WTC11 (cell line): ENCODE results near the gene KCNJ1. TPM values are rescaled to one million over a fixed set of nuclear protein-coding genes. Genes with fewer than 3 reads are reported as not detected.

Experiments
- ATAC-seq: fragments of 200-7000 bp; cut with Tn5 transposase; 2 replicates; pipeline ENCODE4 v1.10.0; 2021; ENCODE audit warnings: mild to moderate bottlenecking, moderate library complexity
- CTCF ChIA-PET: fragments of 300-600 bp; sonication (Branson Sonifier 250); formaldehyde crosslinking; loops from one replicate; lab custom pipeline; 2021; ENCODE audit warnings: antibody characterized with exemption; lab: Charles Lee
- POLR2A ChIA-PET: fragments of 350-600 bp; sonication (Branson Sonifier 250); formaldehyde crosslinking; loops from one replicate; lab custom pipeline; 2021; ENCODE audit warnings: antibody characterized with exemption; lab: Charles Lee
- DNase-seq: peaks from one replicate; pipeline ENCODE4 v3.0.0; 2021; ENCODE audit warnings: low spot score
- H3K27ac Mint-ChIP-seq: 2 replicates; pipeline ENCODE4 v1.8.0; 2021; ENCODE audit warnings: mixed read lengths
- H3K27me3 Mint-ChIP-seq: 2 replicates; pipeline ENCODE4 v1.8.0; 2021; ENCODE audit warnings: low read depth, mild to moderate bottlenecking, moderate library complexity, mixed read lengths
- H3K36me3 Mint-ChIP-seq: 2 replicates; pipeline ENCODE4 v1.8.0; 2021; ENCODE audit warnings: mixed read lengths
- H3K4me1 Mint-ChIP-seq: 2 replicates; pipeline ENCODE4 v1.8.0; 2022; ENCODE audit warnings: mixed read lengths
- H3K4me3 Mint-ChIP-seq: 2 replicates; pipeline ENCODE4 v1.8.0; 2021; ENCODE audit warnings: mild to moderate bottlenecking, moderate library complexity, mixed read lengths
- H3K9me3 Mint-ChIP-seq: 2 replicates; pipeline ENCODE4 v1.8.0; 2021; ENCODE audit warnings: mixed read lengths
- EMX1 ChIP-seq: fragments of 250-450 bp; sonication (Bioruptor Pico); IDR thresholded peaks from 2 replicates; pipeline ENCODE4 v1.8.0; 2021; ENCODE audit warnings: mild to moderate bottlenecking
- GABPB1 ChIP-seq: sonication (generic); formaldehyde crosslinking; IDR thresholded peaks from 2 replicates; pipeline ENCODE4 v1.8.1; 2023; ENCODE audit warnings: mild to moderate bottlenecking, missing genetic modification reagents
- GRHL2 ChIP-seq: fragments of 250-450 bp; sonication (Bioruptor Pico); IDR thresholded peaks from 2 replicates; pipeline ENCODE4 v1.8.0; 2022; ENCODE audit warnings: mild to moderate bottlenecking, moderate library complexity; ENCODE audit not compliant: insufficient replicate concordance, severe bottlenecking
- NR1H2 ChIP-seq: sonication (generic); formaldehyde crosslinking; IDR thresholded peaks from 2 replicates; pipeline ENCODE4 v1.9.0; 2021; ENCODE audit warnings: mild to moderate bottlenecking, moderate library complexity, missing genetic modification reagents
- PRRX2 ChIP-seq: fragments of 250-450 bp; sonication (Bioruptor Pico); IDR thresholded peaks from 2 replicates; pipeline ENCODE4 v1.8.0; 2021; ENCODE audit warnings: mild to moderate bottlenecking
- SMAD4 ChIP-seq: sonication (generic); formaldehyde crosslinking; IDR thresholded peaks from 2 replicates; pipeline ENCODE4 v1.8.0; 2022; ENCODE audit warnings: mild to moderate bottlenecking, missing genetic modification reagents
- TCF7 ChIP-seq: sonication (generic); formaldehyde crosslinking; IDR thresholded peaks from 2 replicates; pipeline ENCODE4 v1.8.0; 2022; ENCODE audit warnings: mild to moderate bottlenecking, low read depth, missing genetic modification reagents, moderate library complexity
- TP53 ChIP-seq: sonication (generic); formaldehyde crosslinking; IDR thresholded peaks from 2 replicates; pipeline ENCODE4 v1.8.1; 2023; ENCODE audit warnings: mild to moderate bottlenecking, missing genetic modification reagents
- ZNF416 ChIP-seq: fragments of 250-450 bp; sonication (Bioruptor Pico); IDR thresholded peaks from 2 replicates; pipeline ENCODE4 v1.9.0; 2021; ENCODE audit warnings: mild to moderate bottlenecking, inconsistent platforms
- total RNA-seq: library from RNA; stranded (reverse); gene quantifications from 3 replicates; pipeline ENCODE4 v1.2.3, GENCODE V29; 2021
- TF ChIP-seq, protein P1 (sequence below): sonication (generic); formaldehyde crosslinking; IDR thresholded peaks from 2 replicates; pipeline ENCODE4 v1.8.0; 2022; ENCODE audit warnings: mild to moderate bottlenecking, missing genetic modification reagents
- TF ChIP-seq, protein P2 (sequence below): sonication (generic); formaldehyde crosslinking; IDR thresholded peaks from 2 replicates; pipeline ENCODE4 v1.8.1; 2022; ENCODE audit warnings: low read depth, missing genetic modification reagents, borderline replicate concordance
- TF ChIP-seq, protein P3 (sequence below): sonication (generic); formaldehyde crosslinking; IDR thresholded peaks from 2 replicates; pipeline ENCODE4 v1.8.1; 2023; ENCODE audit warnings: mild to moderate bottlenecking, missing genetic modification reagents
- TF ChIP-seq, protein P4 (sequence below): sonication (generic); formaldehyde crosslinking; IDR thresholded peaks from 2 replicates; pipeline ENCODE4 v1.8.0; 2023; ENCODE audit warnings: missing genetic modification reagents, mild to moderate bottlenecking, borderline replicate concordance
- TF ChIP-seq, protein P5 (sequence below): sonication (generic); formaldehyde crosslinking; IDR thresholded peaks from 2 replicates; pipeline ENCODE4 v1.8.1; 2023; ENCODE audit warnings: mild to moderate bottlenecking, missing genetic modification reagents, borderline replicate concordance
- TF ChIP-seq, protein P6 (sequence below): sonication (generic); formaldehyde crosslinking; IDR thresholded peaks from 2 replicates; pipeline ENCODE4 v1.8.0; 2022; ENCODE audit warnings: mild to moderate bottlenecking, missing genetic modification reagents
- TF ChIP-seq, protein P7 (sequence below): sonication (generic); formaldehyde crosslinking; IDR thresholded peaks from 2 replicates; pipeline ENCODE4 v1.8.1; 2022; ENCODE audit warnings: low read depth, mild to moderate bottlenecking, moderate library complexity, missing genetic modification reagents, borderline replicate concordance
- TF ChIP-seq, protein P8 (sequence below): fragments of 250-450 bp; sonication (Bioruptor Pico); IDR thresholded peaks from 2 replicates; pipeline ENCODE4 v1.8.0; 2021; ENCODE audit warnings: mild to moderate bottlenecking
- TF ChIP-seq, protein P9 (sequence below): sonication (generic); formaldehyde crosslinking; IDR thresholded peaks from 2 replicates; pipeline ENCODE4 v1.8.0; 2022; ENCODE audit warnings: mild to moderate bottlenecking, missing genetic modification reagents

Gene KCNJ1
- total RNA-seq, 1 experiment from 2014 or later = 0.24 TPM

DNA sequence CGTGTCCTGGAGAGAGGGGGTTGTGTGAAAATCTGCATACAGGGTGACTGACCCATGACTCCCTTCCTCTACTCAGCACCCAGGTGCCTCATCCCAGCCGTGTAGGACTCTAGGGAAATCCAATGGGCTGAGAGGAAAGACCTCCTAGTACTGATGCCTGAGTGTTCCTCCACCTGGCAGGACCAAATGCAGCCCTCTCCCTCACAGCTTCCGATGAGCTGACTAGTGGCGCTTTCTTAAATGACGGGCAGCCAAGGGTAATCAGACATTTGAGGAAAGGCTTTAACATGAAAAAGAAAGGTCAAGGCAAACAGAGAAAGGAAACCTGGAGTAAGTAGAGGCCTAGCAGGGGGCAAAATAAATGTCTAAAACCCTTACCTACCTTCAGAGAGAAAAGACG lies 5.0 kb upstream of the KCNJ1 start (continued):
- TF ChIP-seq SMAD4 (CRISPR knock-in tag) (no peak), GABPB1 (CRISPR knock-in tag) (no peak), PRRX2 (CRISPR knock-in tag) (no peak), NR1H2 (CRISPR knock-in tag) (no peak), TCF7 (CRISPR knock-in tag) (no peak)
- TF ChIP-seq, protein P1, sequence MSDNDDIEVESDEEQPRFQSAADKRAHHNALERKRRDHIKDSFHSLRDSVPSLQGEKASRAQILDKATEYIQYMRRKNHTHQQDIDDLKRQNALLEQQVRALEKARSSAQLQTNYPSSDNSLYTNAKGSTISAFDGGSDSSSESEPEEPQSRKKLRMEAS = no peak
- TF ChIP-seq, protein P2, sequence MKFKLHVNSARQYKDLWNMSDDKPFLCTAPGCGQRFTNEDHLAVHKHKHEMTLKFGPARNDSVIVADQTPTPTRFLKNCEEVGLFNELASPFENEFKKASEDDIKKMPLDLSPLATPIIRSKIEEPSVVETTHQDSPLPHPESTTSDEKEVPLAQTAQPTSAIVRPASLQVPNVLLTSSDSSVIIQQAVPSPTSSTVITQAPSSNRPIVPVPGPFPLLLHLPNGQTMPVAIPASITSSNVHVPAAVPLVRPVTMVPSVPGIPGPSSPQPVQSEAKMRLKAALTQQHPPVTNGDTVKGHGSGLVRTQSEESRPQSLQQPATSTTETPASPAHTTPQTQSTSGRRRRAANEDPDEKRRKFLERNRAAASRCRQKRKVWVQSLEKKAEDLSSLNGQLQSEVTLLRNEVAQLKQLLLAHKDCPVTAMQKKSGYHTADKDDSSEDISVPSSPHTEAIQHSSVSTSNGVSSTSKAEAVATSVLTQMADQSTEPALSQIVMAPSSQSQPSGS (CRISPR knock-in tag) = no peak
- TF ChIP-seq, protein P3, sequence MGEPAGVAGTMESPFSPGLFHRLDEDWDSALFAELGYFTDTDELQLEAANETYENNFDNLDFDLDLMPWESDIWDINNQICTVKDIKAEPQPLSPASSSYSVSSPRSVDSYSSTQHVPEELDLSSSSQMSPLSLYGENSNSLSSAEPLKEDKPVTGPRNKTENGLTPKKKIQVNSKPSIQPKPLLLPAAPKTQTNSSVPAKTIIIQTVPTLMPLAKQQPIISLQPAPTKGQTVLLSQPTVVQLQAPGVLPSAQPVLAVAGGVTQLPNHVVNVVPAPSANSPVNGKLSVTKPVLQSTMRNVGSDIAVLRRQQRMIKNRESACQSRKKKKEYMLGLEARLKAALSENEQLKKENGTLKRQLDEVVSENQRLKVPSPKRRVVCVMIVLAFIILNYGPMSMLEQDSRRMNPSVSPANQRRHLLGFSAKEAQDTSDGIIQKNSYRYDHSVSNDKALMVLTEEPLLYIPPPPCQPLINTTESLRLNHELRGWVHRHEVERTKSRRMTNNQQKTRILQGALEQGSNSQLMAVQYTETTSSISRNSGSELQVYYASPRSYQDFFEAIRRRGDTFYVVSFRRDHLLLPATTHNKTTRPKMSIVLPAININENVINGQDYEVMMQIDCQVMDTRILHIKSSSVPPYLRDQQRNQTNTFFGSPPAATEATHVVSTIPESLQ (CRISPR knock-in tag) = no peak
- TF ChIP-seq, all 79 proteins: peak for 0

DNA sequence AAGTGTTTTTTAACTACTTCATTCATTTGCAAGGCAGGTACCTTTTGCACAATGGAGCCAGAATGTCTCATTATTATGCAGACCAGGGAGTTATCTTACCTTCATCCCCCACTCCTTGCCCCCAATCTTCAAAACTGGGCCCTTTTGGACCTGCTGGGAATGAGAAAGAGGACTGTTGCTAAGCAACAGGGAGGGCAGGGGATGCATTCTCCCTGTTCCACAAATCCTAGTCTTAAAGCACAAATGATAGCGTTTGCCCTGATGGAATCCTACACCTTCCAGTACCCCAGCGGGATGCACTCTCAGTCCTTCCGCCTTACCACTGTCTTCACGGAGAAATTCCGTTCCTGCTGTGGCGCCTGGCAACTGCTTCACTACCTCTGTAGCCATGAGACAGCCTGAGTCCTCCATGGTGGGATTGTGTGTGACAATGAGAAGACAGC lies 4.1 kb upstream of the KCNJ1 start:
- peak; percentile 71 for ATAC-seq
- Mint-ChIP-seq H3K27me3 (peaks cover 41% of the 10 kb centered on the region), H3K27ac (peak overlapping the region; percentile 39), H3K4me1 (peaks cover 43% of the 10 kb centered on the region), H3K4me3 (peak overlapping the region; percentile 37), H3K36me3 (no peaks in the 10 kb centered on the region; the same call in 1 of the 2 replicates), H3K9me3 (peaks cover 3% of the 10 kb centered on the region; the same call in 1 of the 2 replicates)
- DNase-seq = no peak
- ChIA-PET POLR2A (no interaction called here), CTCF (interaction anchor here (1.4 to 1.8 kb wide), 4 partner anchors 10 to 85 kb away, joined by 3 to 10 read pairs (median 6); no protein-coding TSS in a partner anchor)
- TF ChIP-seq TP53 = no peak
- TF ChIP-seq EMX1 (CRISPR knock-in tag) = no peak
- TF ChIP-seq GRHL2 = no peak
- TF ChIP-seq, protein P4, sequence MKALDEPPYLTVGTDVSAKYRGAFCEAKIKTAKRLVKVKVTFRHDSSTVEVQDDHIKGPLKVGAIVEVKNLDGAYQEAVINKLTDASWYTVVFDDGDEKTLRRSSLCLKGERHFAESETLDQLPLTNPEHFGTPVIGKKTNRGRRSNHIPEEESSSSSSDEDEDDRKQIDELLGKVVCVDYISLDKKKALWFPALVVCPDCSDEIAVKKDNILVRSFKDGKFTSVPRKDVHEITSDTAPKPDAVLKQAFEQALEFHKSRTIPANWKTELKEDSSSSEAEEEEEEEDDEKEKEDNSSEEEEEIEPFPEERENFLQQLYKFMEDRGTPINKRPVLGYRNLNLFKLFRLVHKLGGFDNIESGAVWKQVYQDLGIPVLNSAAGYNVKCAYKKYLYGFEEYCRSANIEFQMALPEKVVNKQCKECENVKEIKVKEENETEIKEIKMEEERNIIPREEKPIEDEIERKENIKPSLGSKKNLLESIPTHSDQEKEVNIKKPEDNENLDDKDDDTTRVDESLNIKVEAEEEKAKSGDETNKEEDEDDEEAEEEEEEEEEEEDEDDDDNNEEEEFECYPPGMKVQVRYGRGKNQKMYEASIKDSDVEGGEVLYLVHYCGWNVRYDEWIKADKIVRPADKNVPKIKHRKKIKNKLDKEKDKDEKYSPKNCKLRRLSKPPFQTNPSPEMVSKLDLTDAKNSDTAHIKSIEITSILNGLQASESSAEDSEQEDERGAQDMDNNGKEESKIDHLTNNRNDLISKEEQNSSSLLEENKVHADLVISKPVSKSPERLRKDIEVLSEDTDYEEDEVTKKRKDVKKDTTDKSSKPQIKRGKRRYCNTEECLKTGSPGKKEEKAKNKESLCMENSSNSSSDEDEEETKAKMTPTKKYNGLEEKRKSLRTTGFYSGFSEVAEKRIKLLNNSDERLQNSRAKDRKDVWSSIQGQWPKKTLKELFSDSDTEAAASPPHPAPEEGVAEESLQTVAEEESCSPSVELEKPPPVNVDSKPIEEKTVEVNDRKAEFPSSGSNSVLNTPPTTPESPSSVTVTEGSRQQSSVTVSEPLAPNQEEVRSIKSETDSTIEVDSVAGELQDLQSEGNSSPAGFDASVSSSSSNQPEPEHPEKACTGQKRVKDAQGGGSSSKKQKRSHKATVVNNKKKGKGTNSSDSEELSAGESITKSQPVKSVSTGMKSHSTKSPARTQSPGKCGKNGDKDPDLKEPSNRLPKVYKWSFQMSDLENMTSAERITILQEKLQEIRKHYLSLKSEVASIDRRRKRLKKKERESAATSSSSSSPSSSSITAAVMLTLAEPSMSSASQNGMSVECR = no peak
- TF ChIP-seq, protein P5, sequence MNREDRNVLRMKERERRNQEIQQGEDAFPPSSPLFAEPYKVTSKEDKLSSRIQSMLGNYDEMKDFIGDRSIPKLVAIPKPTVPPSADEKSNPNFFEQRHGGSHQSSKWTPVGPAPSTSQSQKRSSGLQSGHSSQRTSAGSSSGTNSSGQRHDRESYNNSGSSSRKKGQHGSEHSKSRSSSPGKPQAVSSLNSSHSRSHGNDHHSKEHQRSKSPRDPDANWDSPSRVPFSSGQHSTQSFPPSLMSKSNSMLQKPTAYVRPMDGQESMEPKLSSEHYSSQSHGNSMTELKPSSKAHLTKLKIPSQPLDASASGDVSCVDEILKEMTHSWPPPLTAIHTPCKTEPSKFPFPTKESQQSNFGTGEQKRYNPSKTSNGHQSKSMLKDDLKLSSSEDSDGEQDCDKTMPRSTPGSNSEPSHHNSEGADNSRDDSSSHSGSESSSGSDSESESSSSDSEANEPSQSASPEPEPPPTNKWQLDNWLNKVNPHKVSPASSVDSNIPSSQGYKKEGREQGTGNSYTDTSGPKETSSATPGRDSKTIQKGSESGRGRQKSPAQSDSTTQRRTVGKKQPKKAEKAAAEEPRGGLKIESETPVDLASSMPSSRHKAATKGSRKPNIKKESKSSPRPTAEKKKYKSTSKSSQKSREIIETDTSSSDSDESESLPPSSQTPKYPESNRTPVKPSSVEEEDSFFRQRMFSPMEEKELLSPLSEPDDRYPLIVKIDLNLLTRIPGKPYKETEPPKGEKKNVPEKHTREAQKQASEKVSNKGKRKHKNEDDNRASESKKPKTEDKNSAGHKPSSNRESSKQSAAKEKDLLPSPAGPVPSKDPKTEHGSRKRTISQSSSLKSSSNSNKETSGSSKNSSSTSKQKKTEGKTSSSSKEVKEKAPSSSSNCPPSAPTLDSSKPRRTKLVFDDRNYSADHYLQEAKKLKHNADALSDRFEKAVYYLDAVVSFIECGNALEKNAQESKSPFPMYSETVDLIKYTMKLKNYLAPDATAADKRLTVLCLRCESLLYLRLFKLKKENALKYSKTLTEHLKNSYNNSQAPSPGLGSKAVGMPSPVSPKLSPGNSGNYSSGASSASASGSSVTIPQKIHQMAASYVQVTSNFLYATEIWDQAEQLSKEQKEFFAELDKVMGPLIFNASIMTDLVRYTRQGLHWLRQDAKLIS (CRISPR knock-in tag) = no peak
- TF ChIP-seq, protein P6, sequence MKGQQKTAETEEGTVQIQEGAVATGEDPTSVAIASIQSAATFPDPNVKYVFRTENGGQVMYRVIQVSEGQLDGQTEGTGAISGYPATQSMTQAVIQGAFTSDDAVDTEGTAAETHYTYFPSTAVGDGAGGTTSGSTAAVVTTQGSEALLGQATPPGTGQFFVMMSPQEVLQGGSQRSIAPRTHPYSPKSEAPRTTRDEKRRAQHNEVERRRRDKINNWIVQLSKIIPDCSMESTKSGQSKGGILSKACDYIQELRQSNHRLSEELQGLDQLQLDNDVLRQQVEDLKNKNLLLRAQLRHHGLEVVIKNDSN = no peak
- TF ChIP-seq, protein P7, sequence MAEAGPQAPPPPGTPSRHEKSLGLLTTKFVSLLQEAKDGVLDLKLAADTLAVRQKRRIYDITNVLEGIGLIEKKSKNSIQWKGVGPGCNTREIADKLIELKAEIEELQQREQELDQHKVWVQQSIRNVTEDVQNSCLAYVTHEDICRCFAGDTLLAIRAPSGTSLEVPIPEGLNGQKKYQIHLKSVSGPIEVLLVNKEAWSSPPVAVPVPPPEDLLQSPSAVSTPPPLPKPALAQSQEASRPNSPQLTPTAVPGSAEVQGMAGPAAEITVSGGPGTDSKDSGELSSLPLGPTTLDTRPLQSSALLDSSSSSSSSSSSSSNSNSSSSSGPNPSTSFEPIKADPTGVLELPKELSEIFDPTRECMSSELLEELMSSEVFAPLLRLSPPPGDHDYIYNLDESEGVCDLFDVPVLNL = no peak
- no peak for TF ChIP-seq ZNF416 (CRISPR knock-in tag)
- TF ChIP-seq, protein P8, sequence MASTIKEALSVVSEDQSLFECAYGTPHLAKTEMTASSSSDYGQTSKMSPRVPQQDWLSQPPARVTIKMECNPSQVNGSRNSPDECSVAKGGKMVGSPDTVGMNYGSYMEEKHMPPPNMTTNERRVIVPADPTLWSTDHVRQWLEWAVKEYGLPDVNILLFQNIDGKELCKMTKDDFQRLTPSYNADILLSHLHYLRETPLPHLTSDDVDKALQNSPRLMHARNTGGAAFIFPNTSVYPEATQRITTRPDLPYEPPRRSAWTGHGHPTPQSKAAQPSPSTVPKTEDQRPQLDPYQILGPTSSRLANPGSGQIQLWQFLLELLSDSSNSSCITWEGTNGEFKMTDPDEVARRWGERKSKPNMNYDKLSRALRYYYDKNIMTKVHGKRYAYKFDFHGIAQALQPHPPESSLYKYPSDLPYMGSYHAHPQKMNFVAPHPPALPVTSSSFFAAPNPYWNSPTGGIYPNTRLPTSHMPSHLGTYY = no peak
- TF ChIP-seq, protein P9, sequence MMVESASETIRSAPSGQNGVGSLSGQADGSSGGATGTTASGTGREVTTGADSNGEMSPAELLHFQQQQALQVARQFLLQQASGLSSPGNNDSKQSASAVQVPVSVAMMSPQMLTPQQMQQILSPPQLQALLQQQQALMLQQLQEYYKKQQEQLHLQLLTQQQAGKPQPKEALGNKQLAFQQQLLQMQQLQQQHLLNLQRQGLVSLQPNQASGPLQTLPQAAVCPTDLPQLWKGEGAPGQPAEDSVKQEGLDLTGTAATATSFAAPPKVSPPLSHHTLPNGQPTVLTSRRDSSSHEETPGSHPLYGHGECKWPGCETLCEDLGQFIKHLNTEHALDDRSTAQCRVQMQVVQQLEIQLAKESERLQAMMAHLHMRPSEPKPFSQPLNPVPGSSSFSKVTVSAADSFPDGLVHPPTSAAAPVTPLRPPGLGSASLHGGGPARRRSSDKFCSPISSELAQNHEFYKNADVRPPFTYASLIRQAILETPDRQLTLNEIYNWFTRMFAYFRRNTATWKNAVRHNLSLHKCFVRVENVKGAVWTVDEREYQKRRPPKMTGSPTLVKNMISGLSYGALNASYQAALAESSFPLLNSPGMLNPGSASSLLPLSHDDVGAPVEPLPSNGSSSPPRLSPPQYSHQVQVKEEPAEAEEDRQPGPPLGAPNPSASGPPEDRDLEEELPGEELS (CRISPR knock-in tag) = 0 out of 2 replicates have a peak, but pooled peaks have one; percentile 37
